Measurements from ENCODE around the gene RER1. TPM values are rescaled to one million over a fixed set of nuclear protein-coding genes. Genes with fewer than 3 reads are reported as not detected.

RER1 gene
- total RNA-seq, 1 donor from 2014 or later = 197 TPM

GRCh38 chr1:2436876-2437275 is 45.2 kb downstream of the RER1 start:
- Histone ChIP-seq H3K4me3 (ENCODE audit: insufficient read depth, low read depth, low read length) (no peak overlapping the region), H3K4me2 (ENCODE audit: low read length) (no peak overlapping the region), H3K36me3 (ENCODE audit: insufficient read depth, low read length) (no peaks in the 10 kb centered on the region), H3K27ac (ENCODE audit: low read depth, low read length) (no peak overlapping the region), H2AFZ (ENCODE audit: low read depth, low read length) (no peak overlapping the region), H3K9me3 (ENCODE audit: insufficient read depth, low read depth, low read length) (no peaks in the 10 kb centered on the region), H4K20me1 (ENCODE audit: insufficient read depth, low read length) (no peaks in the 10 kb centered on the region), H3K27me3 (ENCODE audit: insufficient read depth, low read length) (peaks cover 15% of the 10 kb centered on the region), H3K4me1 (ENCODE audit: insufficient read depth, low read length) (no peaks in the 10 kb centered on the region), H3K79me2 (ENCODE audit: insufficient read depth, low read length) (no peaks in the 10 kb centered on the region), H3K9ac (ENCODE audit: low read length) (no peak overlapping the region)
- FAIRE-seq (no peak), DNase-seq (ENCODE audit: low read depth) (no peak)
- no peaks in the 10 kb centered on the region for H3K9me3 Mint-ChIP-seq (ENCODE audit: unreplicated experiment)
- no peaks in the 10 kb centered on the region for H3K36me3 Mint-ChIP-seq (ENCODE audit: low read depth, unreplicated experiment)
- peaks cover 29% of the 10 kb centered on the region for H3K27me3 Mint-ChIP-seq (ENCODE audit: low read depth, unreplicated experiment)
- no peak overlapping the region for H3K27ac Mint-ChIP-seq (ENCODE audit: unreplicated experiment)
- H3K4me1 Mint-ChIP-seq (ENCODE audit: low read depth, unreplicated experiment) = no peaks in the 10 kb centered on the region
- no peak overlapping the region for H3K4me3 Mint-ChIP-seq (ENCODE audit: unreplicated experiment)
- TF ChIP-seq EZH2 (IDR thresholded peaks at IDR 0.05; ENCODE audit: insufficient read depth, low read length) (no peak), CTCF (IDR thresholded peaks at IDR 0.05; ENCODE audit: insufficient read depth, low read depth, low read length) (no peak)

GRCh38 chr1:2437617-2438016 is 46.0 kb downstream of the RER1 start:
- Mint-ChIP-seq H3K27ac (ENCODE audit: unreplicated experiment) (no peak overlapping the region), H3K9me3 (ENCODE audit: unreplicated experiment) (no peaks in the 10 kb centered on the region), H3K4me1 (ENCODE audit: low read depth, unreplicated experiment) (no peaks in the 10 kb centered on the region), H3K4me3 (ENCODE audit: unreplicated experiment) (no peak overlapping the region), H3K36me3 (ENCODE audit: low read depth, unreplicated experiment) (no peaks in the 10 kb centered on the region), H3K27me3 (ENCODE audit: low read depth, unreplicated experiment) (peaks cover 34% of the 10 kb centered on the region)
- FAIRE-seq (no peak), DNase-seq (ENCODE audit: low read depth) (no peak)
- Histone ChIP-seq H3K9me3 (ENCODE audit: insufficient read depth, low read depth, low read length) (no peaks in the 10 kb centered on the region), H3K9ac (ENCODE audit: low read length) (no peak overlapping the region), H4K20me1 (ENCODE audit: insufficient read depth, low read length) (no peaks in the 10 kb centered on the region), H3K27me3 (ENCODE audit: insufficient read depth, low read length) (peaks cover 17% of the 10 kb centered on the region), H3K4me1 (ENCODE audit: insufficient read depth, low read length) (no peaks in the 10 kb centered on the region), H3K79me2 (ENCODE audit: insufficient read depth, low read length) (no peaks in the 10 kb centered on the region), H3K4me2 (ENCODE audit: low read length) (no peak overlapping the region), H2AFZ (ENCODE audit: low read depth, low read length) (no peak overlapping the region), H3K4me3 (ENCODE audit: insufficient read depth, low read depth, low read length) (no peak overlapping the region), H3K36me3 (ENCODE audit: insufficient read depth, low read length) (no peaks in the 10 kb centered on the region), H3K27ac (ENCODE audit: low read depth, low read length) (no peak overlapping the region)
- TF ChIP-seq CTCF (IDR thresholded peaks at IDR 0.05; ENCODE audit: insufficient read depth, low read depth, low read length) (no peak), EZH2 (IDR thresholded peaks at IDR 0.05; ENCODE audit: insufficient read depth, low read length) (no peak)

GRCh38 chr1:2438038-2438437 is 46.4 kb downstream of the RER1 start:
- no peaks in the 10 kb centered on the region for H3K9me3 ChIP-seq (ENCODE audit: insufficient read depth, low read depth, low read length)
- H3K79me2 ChIP-seq (ENCODE audit: insufficient read depth, low read length) = no peaks in the 10 kb centered on the region
- Mint-ChIP-seq H3K9me3 (ENCODE audit: unreplicated experiment) (no peaks in the 10 kb centered on the region), H3K4me3 (ENCODE audit: unreplicated experiment) (no peak overlapping the region), H3K36me3 (ENCODE audit: low read depth, unreplicated experiment) (no peaks in the 10 kb centered on the region), H3K27me3 (ENCODE audit: low read depth, unreplicated experiment) (peaks cover 34% of the 10 kb centered on the region), H3K27ac (ENCODE audit: unreplicated experiment) (no peak overlapping the region), H3K4me1 (ENCODE audit: low read depth, unreplicated experiment) (peaks cover 2% of the 10 kb centered on the region)
- DNase-seq (ENCODE audit: low read depth) (no peak), FAIRE-seq (no peak)
- H4K20me1 ChIP-seq (ENCODE audit: insufficient read depth, low read length) = no peaks in the 10 kb centered on the region
- H3K27ac ChIP-seq (ENCODE audit: low read depth, low read length) = no peak overlapping the region
- H2AFZ ChIP-seq (ENCODE audit: low read depth, low read length) = no peak overlapping the region
- no peak overlapping the region for H3K9ac ChIP-seq (ENCODE audit: low read length)
- H3K4me2 ChIP-seq (ENCODE audit: low read length) = no peak overlapping the region
- peaks cover 13% of the 10 kb centered on the region for H3K27me3 ChIP-seq (ENCODE audit: insufficient read depth, low read length)
- H3K36me3 ChIP-seq (ENCODE audit: insufficient read depth, low read length) = no peaks in the 10 kb centered on the region
- H3K4me3 ChIP-seq (ENCODE audit: insufficient read depth, low read depth, low read length) = no peak overlapping the region
- H3K4me1 ChIP-seq (ENCODE audit: insufficient read depth, low read length) = peaks cover 3% of the 10 kb centered on the region
- TF ChIP-seq EZH2 (IDR thresholded peaks at IDR 0.05; ENCODE audit: insufficient read depth, low read length) = no peak
